NB4 (cell line): ENCODE measurements around the gene PAK5.

ENCODE experiments used
- CTCF ChIP-seq: IDR thresholded peaks from one replicate; pipeline ENCODE4 v1.5.1; 2012; ENCODE audit warnings: low read depth, low read length
- MAX ChIP-seq: IDR thresholded peaks from 2 replicates; pipeline ENCODE4 v1.6.1; 2011; ENCODE audit warnings: low read depth, low read length

- TF ChIP-seq CTCF (no peak), MAX (no peak)
Measured at GRCh38 chr20:9514461-9515213, 324.2 kb downstream of the PAK5 start, which contains the start of gene LAMP5.
